ENCODE results near the gene TRIM45.

Gene TRIM45

DNA sequence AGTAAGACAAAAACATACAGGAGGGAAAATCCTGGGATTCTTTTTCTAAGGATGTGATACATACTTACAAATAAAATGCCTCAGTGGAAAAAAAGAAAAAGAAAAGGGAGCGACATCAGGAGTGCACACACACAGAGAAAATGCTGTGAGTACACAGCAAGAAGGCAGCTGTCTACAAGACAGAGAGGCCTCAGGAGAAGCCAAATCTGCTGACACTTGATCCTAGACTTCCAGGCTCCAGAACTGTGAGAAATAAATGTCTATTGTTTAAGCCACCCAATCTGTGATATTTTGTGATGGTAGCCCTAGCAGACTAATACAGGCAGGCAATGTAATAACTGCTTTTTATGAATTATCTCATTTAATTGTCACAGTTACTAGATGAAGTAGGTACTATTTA is 17.0 kb upstream of the TRIM45 start:
- H3K27ac ChIP-seq, result no peak overlapping the region
- DNase-seq, result no peak
- H3K36me3 ChIP-seq, result no peaks in the 10 kb centered on the region
- TF ChIP-seq, protein P1, sequence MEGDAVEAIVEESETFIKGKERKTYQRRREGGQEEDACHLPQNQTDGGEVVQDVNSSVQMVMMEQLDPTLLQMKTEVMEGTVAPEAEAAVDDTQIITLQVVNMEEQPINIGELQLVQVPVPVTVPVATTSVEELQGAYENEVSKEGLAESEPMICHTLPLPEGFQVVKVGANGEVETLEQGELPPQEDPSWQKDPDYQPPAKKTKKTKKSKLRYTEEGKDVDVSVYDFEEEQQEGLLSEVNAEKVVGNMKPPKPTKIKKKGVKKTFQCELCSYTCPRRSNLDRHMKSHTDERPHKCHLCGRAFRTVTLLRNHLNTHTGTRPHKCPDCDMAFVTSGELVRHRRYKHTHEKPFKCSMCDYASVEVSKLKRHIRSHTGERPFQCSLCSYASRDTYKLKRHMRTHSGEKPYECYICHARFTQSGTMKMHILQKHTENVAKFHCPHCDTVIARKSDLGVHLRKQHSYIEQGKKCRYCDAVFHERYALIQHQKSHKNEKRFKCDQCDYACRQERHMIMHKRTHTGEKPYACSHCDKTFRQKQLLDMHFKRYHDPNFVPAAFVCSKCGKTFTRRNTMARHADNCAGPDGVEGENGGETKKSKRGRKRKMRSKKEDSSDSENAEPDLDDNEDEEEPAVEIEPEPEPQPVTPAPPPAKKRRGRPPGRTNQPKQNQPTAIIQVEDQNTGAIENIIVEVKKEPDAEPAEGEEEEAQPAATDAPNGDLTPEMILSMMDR (IDR thresholded peaks at IDR 0.05), result no peak
- no peak overlapping the region for H3K4me3 ChIP-seq
- intact Hi-C loops (cut with DNase I; ENCODE audit: low total_unique reads), result no loop called here
- no peaks in the 10 kb centered on the region for H3K4me1 ChIP-seq
- H3K27me3 ChIP-seq, result no peaks in the 10 kb centered on the region
- H3K9me3 ChIP-seq, result no peaks in the 10 kb centered on the region

DNA sequence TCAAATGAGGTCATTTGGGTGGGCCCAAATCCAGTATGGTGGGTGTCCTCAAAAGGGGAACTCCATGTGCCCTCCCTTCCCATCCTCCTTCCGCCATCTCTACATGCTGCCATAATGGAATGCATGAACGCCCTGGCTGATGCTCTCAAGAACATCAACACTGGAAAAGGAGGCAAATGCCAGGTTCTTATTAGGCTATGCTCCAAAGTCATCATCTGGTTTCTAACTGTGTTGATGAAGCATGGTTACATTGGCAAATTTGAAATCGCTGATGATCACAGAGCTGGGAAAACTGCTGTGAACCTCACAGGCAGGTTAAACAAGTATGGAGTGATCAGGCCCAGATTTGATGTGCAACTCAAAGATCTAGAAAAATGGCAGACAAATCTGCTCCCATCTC is 16.6 kb upstream of the TRIM45 start:
- no peak for DNase-seq
- no peaks in the 10 kb centered on the region for H3K36me3 ChIP-seq
- no peak overlapping the region for H3K27ac ChIP-seq
- TF ChIP-seq, protein P1 (IDR thresholded peaks at IDR 0.05), result no peak
- intact Hi-C loops (cut with DNase I; ENCODE audit: low total_unique reads), result no loop called here
- no peak overlapping the region for H3K4me3 ChIP-seq
- H3K27me3 ChIP-seq, result no peaks in the 10 kb centered on the region
- H3K4me1 ChIP-seq, result no peaks in the 10 kb centered on the region
- no peaks in the 10 kb centered on the region for H3K9me3 ChIP-seq

DNA sequence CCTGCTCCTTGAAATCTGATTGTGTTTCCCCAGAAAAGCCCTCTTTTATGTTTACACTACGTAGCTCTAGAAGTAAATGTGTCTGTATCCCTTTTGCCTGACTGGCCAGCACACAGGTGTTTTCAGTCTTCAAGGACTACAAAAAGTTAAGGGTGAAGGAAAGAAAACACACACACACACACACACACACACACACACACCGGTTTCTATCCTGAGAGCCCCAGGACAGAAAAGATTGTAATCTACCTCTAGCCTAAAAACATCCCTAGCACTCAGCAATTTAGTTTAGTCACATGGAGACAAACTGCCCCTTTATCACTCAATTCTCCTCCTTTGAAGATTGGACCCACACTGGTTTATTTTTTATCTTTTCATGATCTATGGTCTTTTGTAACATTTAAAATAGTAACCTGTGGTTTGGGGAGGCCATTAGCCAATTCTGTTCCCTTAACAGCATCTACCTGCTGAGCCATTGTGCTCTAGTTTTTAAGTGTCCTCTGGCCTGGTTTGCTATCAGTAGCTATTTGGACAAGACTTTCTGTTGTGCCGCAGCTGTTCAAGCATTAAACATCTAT is 15.8 kb upstream of the TRIM45 start:
- Histone ChIP-seq H3K4me1 (no peaks in the 10 kb centered on the region), H3K36me3 (no peaks in the 10 kb centered on the region), H3K4me3 (no peak overlapping the region), H3K9me3 (no peaks in the 10 kb centered on the region), H3K27me3 (no peaks in the 10 kb centered on the region), H3K27ac (no peak overlapping the region)
- no peak for DNase-seq
- intact Hi-C loops (cut with DNase I; ENCODE audit: low total_unique reads), result no loop called here
- TF ChIP-seq, protein P1 (IDR thresholded peaks at IDR 0.05), result no peak

DNA sequence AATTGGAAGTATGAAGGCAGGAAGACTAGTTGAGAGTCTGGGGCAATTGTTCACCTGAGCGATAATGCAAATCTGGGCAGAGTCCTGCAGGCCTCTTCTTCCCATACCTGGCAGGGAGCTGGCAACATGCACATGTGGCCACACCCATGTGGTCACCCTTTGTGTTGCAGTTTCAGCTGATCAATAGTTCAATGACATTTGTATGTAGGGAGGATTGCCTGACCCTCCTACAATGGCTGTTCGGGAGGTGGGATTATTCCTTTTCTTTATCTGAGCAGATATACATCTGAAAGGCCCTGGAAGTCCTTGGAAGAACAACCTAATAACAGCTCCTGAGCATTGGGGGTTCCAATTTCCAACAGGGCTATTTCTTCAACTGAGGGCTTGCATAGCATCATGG is 15.2 kb upstream of the TRIM45 start:
- H3K9me3 ChIP-seq, result no peaks in the 10 kb centered on the region
- H3K27ac ChIP-seq, result no peak overlapping the region
- TF ChIP-seq, protein P1 (IDR thresholded peaks at IDR 0.05), result no peak
- H3K4me1 ChIP-seq, result no peaks in the 10 kb centered on the region
- no peak overlapping the region for H3K4me3 ChIP-seq
- intact Hi-C loops (cut with DNase I; ENCODE audit: low total_unique reads), result no loop called here
- H3K36me3 ChIP-seq, result no peaks in the 10 kb centered on the region
- no peak for DNase-seq
- no peaks in the 10 kb centered on the region for H3K27me3 ChIP-seq

DNA sequence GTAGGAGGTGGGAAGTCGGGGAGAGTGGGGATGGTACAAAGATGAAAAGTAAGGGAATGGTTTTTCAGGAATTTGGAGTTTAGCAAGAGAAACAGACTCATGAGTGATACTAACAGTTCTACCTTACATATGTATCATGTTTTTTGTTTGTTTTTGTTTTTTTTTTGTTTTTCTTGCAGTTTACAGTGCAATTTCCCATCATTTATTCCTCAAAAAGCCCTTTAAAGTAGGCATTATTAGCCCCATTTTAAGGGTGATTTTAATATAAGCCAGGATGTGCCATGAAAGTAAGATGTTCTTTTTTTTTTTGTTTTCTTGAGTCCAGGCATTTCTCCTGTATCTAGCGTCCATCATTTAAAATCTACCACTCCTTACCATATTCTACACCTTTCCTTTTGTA is 13.8 kb upstream of the TRIM45 start:
- no peak for DNase-seq
- intact Hi-C loops (cut with DNase I; ENCODE audit: low total_unique reads), result no loop called here
- Histone ChIP-seq H3K36me3 (no peaks in the 10 kb centered on the region), H3K9me3 (no peaks in the 10 kb centered on the region), H3K27me3 (no peaks in the 10 kb centered on the region), H3K4me1 (no peaks in the 10 kb centered on the region), H3K4me3 (no peak overlapping the region), H3K27ac (no peak overlapping the region)
- TF ChIP-seq, protein P1 (IDR thresholded peaks at IDR 0.05), result no peak

DNA sequence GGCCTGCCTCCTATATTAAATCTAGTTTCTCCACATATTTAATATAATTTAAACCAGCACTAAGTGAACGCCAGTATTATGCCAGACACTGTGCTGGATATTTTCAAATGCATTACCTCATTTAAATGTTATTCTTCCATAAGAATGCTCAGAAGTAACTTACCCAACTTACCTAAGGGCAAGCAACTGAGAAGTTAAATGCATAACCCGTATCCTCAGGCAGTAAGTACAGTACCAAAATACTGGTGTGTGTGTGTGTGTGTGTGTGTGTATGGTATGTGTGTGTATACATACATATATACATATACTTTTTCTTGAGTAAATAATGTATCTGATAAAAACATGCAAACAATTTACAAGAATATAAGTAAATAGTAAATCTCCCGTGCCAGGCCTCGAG is 9.0 kb upstream of the TRIM45 start:
- H3K27ac ChIP-seq, result no peak overlapping the region
- H3K27me3 ChIP-seq, result no peaks in the 10 kb centered on the region
- H3K9me3 ChIP-seq, result no peaks in the 10 kb centered on the region
- TF ChIP-seq, protein P1 (IDR thresholded peaks at IDR 0.05), result no peak
- no peak for DNase-seq
- intact Hi-C loops (cut with DNase I; ENCODE audit: low total_unique reads), result no loop called here
- no peak overlapping the region for H3K4me3 ChIP-seq
- no peaks in the 10 kb centered on the region for H3K4me1 ChIP-seq
- H3K36me3 ChIP-seq, result no peaks in the 10 kb centered on the region

Data from tibial artery (tissue), 4 donors.